SK-N-SH (cell line): ENCODE measurements around the gene CEP112.

ENCODE experiments used
- FOSL2 ChIP-seq: IDR thresholded peaks from 2 replicates; pipeline ENCODE4 v1.4.0; 2012; ENCODE audit warnings: low read depth, mild to moderate bottlenecking, moderate library complexity, borderline replicate concordance
- GABPA ChIP-seq: IDR thresholded peaks from 2 replicates; pipeline ENCODE4 v1.4.0; 2012; ENCODE audit warnings: low read depth, mild to moderate bottlenecking
- MXI1 ChIP-seq: IDR thresholded peaks from 2 replicates; pipeline ENCODE4 v1.6.1; 2012; ENCODE audit warnings: mild to moderate bottlenecking, low read depth, low read length, improper control_type of control experiment
- POLR2AphosphoS5 ChIP-seq: IDR thresholded peaks from 2 replicates; pipeline ENCODE4 v1.6.1; 2012; ENCODE audit warnings: low read depth, low read length
- TAF1 ChIP-seq: IDR thresholded peaks from 2 replicates; pipeline ENCODE4 v1.6.1; 2012; ENCODE audit warnings: low read depth, mild to moderate bottlenecking, low read length, moderate library complexity, borderline replicate concordance
- TF ChIP-seq, protein P1 (sequence below): fragments of 200-600 bp; sonication (generic); IDR thresholded peaks from 2 replicates; pipeline ENCODE4 v1.6.1; 2017; ENCODE audit warnings: antibody characterized with exemption, mild to moderate bottlenecking, moderate library complexity
- TF ChIP-seq, protein P2 (sequence below): IDR thresholded peaks from 2 replicates; pipeline ENCODE4 v1.4.0; 2012; ENCODE audit warnings: low read depth, borderline replicate concordance

DNA sequence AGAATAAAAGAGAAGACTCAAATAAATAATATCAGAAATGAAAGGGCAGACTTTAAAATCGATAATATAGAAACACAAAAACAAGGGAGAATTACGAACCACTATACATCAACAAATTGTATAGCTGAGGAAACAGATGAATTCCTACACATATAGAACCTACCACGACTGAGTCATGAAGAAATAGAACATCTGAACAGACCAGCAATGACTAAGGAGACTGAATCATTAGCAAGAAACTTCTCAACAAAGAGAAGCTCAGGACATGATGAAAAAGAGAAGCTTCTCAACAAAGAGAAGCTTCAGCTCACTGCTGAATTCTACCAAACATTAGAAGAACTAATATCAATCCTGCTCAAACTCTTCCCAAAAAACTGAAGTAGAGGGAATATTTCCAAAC lies 255.9 kb downstream of the CEP112 start:
- TF ChIP-seq TAF1 (no peak), POLR2AphosphoS5 (no peak), GABPA (no peak), FOSL2 (no peak), MXI1 (no peak)
- TF ChIP-seq, protein P1, sequence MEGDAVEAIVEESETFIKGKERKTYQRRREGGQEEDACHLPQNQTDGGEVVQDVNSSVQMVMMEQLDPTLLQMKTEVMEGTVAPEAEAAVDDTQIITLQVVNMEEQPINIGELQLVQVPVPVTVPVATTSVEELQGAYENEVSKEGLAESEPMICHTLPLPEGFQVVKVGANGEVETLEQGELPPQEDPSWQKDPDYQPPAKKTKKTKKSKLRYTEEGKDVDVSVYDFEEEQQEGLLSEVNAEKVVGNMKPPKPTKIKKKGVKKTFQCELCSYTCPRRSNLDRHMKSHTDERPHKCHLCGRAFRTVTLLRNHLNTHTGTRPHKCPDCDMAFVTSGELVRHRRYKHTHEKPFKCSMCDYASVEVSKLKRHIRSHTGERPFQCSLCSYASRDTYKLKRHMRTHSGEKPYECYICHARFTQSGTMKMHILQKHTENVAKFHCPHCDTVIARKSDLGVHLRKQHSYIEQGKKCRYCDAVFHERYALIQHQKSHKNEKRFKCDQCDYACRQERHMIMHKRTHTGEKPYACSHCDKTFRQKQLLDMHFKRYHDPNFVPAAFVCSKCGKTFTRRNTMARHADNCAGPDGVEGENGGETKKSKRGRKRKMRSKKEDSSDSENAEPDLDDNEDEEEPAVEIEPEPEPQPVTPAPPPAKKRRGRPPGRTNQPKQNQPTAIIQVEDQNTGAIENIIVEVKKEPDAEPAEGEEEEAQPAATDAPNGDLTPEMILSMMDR, result no peak
- TF ChIP-seq, protein P2, sequence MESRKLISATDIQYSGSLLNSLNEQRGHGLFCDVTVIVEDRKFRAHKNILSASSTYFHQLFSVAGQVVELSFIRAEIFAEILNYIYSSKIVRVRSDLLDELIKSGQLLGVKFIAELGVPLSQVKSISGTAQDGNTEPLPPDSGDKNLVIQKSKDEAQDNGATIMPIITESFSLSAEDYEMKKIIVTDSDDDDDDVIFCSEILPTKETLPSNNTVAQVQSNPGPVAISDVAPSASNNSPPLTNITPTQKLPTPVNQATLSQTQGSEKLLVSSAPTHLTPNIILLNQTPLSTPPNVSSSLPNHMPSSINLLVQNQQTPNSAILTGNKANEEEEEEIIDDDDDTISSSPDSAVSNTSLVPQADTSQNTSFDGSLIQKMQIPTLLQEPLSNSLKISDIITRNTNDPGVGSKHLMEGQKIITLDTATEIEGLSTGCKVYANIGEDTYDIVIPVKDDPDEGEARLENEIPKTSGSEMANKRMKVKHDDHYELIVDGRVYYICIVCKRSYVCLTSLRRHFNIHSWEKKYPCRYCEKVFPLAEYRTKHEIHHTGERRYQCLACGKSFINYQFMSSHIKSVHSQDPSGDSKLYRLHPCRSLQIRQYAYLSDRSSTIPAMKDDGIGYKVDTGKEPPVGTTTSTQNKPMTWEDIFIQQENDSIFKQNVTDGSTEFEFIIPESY, result no peak
